ENCODE data around the gene PRAMEF2. TPM values are rescaled to one million over a fixed set of nuclear protein-coding genes. Genes with fewer than 3 reads are reported as not detected.
"Not testable (repeated sequence)": the region's sequence is repeated elsewhere in the genome, so short reads cannot be mapped to it uniquely, and the experiment has no call there.

The PRAMEF2 gene
- total RNA-seq, 4 donors from 2014 or later, result not detected

DNA sequence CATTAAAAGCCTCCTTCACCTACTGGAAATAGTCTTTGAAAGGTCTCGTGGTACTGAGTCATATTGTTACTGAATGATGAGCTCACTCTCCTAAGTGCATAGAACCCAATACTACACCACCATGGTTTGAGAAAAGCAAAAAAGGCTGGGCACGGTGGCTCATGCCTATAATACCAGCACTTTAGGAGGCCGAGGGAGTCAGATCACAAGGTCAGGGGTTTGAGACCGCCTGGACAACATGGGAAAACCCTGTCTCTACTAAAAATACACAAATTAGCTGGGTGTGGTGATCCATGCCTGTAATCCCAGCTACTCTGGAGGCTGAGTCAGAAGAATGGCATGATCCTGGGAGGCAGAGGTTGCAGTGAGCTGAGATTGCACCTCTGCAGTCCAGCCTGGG lies 5.1 kb upstream of the PRAMEF2 start:
- no peak for DNase-seq
- Histone ChIP-seq H3K9me3 (no peaks in the 10 kb centered on the region), H3K4me1 (no peaks in the 10 kb centered on the region), H3K4me3 (replicated peaks in 1 of 3) (no peak overlapping the region), H3K27ac (no peak overlapping the region), H3K36me3 (no peaks in the 10 kb centered on the region), H3K27me3 (no peaks in the 10 kb centered on the region)
- TF ChIP-seq, protein P1, sequence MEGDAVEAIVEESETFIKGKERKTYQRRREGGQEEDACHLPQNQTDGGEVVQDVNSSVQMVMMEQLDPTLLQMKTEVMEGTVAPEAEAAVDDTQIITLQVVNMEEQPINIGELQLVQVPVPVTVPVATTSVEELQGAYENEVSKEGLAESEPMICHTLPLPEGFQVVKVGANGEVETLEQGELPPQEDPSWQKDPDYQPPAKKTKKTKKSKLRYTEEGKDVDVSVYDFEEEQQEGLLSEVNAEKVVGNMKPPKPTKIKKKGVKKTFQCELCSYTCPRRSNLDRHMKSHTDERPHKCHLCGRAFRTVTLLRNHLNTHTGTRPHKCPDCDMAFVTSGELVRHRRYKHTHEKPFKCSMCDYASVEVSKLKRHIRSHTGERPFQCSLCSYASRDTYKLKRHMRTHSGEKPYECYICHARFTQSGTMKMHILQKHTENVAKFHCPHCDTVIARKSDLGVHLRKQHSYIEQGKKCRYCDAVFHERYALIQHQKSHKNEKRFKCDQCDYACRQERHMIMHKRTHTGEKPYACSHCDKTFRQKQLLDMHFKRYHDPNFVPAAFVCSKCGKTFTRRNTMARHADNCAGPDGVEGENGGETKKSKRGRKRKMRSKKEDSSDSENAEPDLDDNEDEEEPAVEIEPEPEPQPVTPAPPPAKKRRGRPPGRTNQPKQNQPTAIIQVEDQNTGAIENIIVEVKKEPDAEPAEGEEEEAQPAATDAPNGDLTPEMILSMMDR (IDR thresholded peaks at IDR 0.05), result no peak
- TF ChIP-seq POLR2A (IDR thresholded peaks at IDR 0.05), result no peak
- intact Hi-C loops (cut with DNase I), result no loop called here
- WGBS, 2 donors, result 71 to 83% methylated on average over 4 of the region's 4 CpGs

DNA sequence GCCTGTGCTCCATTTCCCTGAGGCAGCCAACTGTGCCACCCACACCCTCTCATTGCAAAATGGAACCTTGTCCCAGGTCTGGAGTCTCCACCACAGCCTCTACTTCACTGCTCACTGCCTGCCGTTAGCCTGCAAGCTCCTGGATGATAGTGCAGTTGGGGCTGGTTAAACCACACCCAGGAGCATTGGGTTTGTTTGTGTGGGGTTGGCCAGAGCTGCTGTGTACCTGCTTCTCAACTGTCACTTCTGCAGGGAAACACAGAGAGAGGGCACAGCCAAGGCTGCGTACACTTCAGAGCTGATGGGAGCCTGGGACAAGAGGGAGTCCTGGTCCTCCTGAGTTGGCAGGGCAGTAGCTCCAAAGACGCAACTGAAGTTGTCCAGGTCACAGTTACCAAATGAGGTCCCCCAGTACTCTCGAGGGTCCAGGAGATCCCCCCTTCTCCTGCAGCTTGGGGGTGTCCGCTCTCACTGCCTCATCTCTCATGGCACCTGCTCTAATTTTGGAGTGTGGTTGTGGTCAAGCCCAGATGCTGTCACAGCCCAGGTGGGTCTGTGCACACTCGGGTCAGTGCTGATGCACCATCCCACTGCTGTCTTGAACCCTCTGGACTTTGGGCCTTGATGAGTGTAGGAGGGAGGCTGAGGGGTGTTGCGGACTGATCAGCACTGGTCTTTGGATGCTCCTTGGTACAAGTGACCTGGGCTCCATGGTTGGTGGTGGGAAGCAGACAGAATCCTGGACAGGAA lies 6.4 kb downstream of the PRAMEF2 start:
- H3K27me3 ChIP-seq; H3K4me3 ChIP-seq (replicated peaks in 1 of 3); H3K27ac ChIP-seq; H3K36me3 ChIP-seq; H3K9me3 ChIP-seq; intact Hi-C loops (cut with DNase I); DNase-seq; H3K4me1 ChIP-seq: not testable (repeated sequence)
- 100% methylated on average over 1 of the region's 7 CpGs; no CpG with 5 or more reads in 1 of the 2 donors for WGBS, 2 donors

DNA sequence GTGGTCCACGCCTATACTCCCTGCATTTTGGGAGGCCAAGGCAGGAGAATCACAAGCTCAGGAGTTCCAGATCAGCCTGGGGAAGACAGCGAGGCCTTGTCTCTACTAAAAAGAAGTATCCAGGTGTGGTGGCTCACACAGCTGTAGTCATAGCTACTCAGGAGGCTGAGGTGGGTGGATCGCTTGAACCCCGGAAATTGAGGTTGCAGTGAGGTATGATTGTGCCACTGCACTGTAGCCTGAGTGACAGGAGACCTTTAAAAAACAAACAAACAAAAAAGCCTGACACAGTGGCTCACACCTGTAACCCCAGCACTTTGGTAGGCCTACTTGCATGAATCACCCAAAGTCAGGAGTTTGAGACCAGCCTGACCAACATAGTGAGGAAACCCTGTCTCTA lies 21.6 kb downstream of the PRAMEF2 start:
- H3K27me3 ChIP-seq; H3K27ac ChIP-seq; intact Hi-C loops (cut with DNase I); H3K4me1 ChIP-seq; H3K36me3 ChIP-seq; H3K9me3 ChIP-seq; H3K4me3 ChIP-seq (replicated peaks in 1 of 3); DNase-seq: not testable (repeated sequence)
- 94 to 97% methylated on average over 3 to 4 of the region's 4 CpGs for WGBS, 2 donors

DNA sequence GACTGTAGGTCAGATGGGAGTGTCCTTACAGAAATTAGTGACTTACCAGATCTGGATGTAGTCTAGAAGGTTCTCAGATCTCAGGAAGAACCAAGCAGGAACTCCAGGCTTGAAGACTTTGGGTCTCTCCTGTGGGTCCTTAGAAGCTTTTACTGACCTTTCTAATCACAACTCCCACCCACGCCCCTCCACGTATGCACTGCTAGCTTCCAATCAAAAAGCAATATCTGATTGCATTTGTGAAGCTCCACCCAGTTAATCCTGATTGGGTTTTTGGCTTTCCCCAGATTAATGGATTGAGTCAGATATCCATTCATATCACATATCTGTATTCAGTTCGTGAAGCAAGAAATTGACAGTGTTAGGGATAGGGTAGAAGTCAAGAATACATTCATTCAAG lies 29.2 kb downstream of the PRAMEF2 start, which contains the start of gene PRAMEF4:
Gene PRAMEF4, minus strand, starts transcription at position 101 of the 400 bp plus-strand sequence. CDS start 2,807 bp downstream, outside the sequence.
- H3K36me3 ChIP-seq; intact Hi-C loops (cut with DNase I); H3K27me3 ChIP-seq; H3K27ac ChIP-seq; H3K9me3 ChIP-seq; H3K4me3 ChIP-seq (replicated peaks in 1 of 3); H3K4me1 ChIP-seq; DNase-seq: not testable (repeated sequence)
- 91 to 93% methylated on average over 3 of the region's 3 CpGs for WGBS, 2 donors

DNA sequence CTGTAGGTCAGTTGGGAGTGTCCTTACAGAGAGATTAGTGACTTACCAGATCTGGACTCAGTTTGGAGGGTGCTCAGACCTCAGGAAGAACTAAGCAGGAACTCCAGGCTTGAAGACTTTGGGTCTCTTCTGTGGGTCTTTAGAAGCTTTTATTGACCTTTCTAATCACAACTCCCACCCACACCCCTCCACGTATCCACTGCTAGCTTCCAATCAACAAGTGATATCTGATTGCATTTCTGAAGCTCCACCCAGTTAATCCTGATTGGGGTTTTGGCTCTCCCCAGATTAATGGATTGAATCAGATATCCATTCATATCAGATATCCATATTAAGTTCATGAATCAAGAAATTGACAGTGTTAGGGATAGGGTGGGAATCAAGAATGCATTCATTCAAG lies 41.3 kb downstream of the PRAMEF2 start, which contains the start of gene PRAMEF10:
Gene PRAMEF10, minus strand, starts transcription at position 101 of the 400 bp plus-strand sequence. CDS start 2,423 bp downstream, outside the sequence.
- H3K4me1 ChIP-seq; H3K4me3 ChIP-seq (replicated peaks in 1 of 3); intact Hi-C loops (cut with DNase I); H3K36me3 ChIP-seq; H3K9me3 ChIP-seq; H3K27ac ChIP-seq; DNase-seq; H3K27me3 ChIP-seq: not testable (repeated sequence)
- WGBS, 2 donors, result no CpG with 5 or more reads among the region's 1 CpG

DNA sequence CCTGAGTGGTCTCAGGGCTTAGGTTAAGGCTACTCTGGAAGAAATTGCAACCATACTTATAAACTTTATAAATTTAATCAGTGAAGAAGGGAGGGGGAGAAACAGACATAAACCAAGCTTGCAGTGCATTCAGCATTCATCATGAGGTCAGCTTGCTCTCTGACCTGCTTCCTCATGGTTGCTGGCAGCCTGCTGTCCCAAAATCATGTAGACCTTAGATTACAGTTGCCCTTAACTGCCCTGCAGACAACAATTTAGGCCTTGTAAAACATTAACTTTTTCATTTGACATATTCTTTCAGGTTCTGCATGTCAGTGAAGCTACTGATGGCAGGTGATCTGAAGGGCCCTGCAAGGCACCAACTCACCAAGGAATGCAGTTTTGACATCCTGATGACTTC lies 42.3 kb downstream of the PRAMEF2 start:
- intact Hi-C loops (cut with DNase I); H3K4me3 ChIP-seq (replicated peaks in 1 of 3); H3K36me3 ChIP-seq; H3K4me1 ChIP-seq; H3K27me3 ChIP-seq; H3K9me3 ChIP-seq; DNase-seq; H3K27ac ChIP-seq: not testable (repeated sequence)

DNA sequence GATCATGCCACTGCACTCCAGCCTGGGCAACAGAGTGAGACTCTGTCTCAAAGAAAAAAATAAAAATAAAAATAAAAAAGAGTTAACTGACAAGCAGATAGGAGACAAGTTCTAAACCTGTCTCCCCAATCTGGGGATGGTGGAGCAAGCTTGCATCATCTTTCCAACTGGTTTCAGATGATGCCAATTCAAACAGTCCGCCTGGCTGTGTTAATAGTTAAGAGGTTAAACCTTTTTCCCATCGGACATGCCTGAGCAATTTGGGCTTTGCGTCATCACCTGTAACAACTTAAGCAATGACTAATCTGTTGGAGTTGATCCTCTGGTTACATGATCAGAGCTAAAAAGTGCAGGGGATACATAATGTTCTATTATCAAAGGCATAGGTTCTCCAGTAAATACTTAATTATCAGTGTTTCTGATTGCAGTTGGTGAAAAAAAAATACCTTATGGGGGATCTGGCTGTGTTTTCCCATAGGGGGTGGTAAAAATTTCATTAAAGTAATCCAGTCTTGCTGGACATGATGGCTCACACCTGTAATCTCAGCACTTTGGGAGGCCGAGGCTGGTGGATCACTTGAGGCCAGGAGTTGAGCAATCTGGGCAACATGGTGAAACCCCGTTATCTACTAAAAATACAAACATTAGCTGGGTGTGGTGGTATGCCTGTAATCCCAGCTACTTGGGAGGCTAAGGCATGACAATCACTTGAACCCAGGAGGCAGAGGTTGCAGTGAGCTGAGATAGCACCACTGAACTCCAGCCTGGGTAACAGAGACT lies 47.1 kb downstream of the PRAMEF2 start:
- peak; percentile 8 to 10 for DNase-seq

More for the DNA sequence above, 47.1 kb downstream of the PRAMEF2 start:
- intact Hi-C loops (cut with DNase I); H3K4me1 ChIP-seq; H3K4me3 ChIP-seq (replicated peaks in 1 of 3); H3K27me3 ChIP-seq; H3K9me3 ChIP-seq; H3K27ac ChIP-seq; H3K36me3 ChIP-seq: not testable (repeated sequence)
- 35 to 59% methylated on average over 2 to 3 of the region's 5 CpGs for whole genome bisulfite sequencing, 2 donors

Other genes with a start within 250 kb of the PRAMEF2 start
- 100 to 1,000 TPM; 181 to 304 (median 268) TPM for gene DHRS3, start 238.9 kb upstream of the PRAMEF2 start, total RNA-seq
- not detected for gene AADACL4, start 213.0 kb upstream of the PRAMEF2 start, total RNA-seq
- not detected for gene AADACL3, start 141.0 kb upstream of the PRAMEF2 start, total RNA-seq
- not detected for gene CFAP107, start 110.9 kb upstream of the PRAMEF2 start, total RNA-seq
- gene PRAMEF12, start 83.3 kb upstream of the PRAMEF2 start, total RNA-seq, result not detected
- gene PRAMEF1, start 65.7 kb upstream of the PRAMEF2 start, total RNA-seq, result not detected
- gene PRAMEF11, start 25.7 kb upstream of the PRAMEF2 start, total RNA-seq, result not detected
- not detected for gene HNRNPCL1, start 8.4 kb upstream of the PRAMEF2 start, total RNA-seq
- gene PRAMEF4, start 29.1 kb downstream of the PRAMEF2 start, total RNA-seq, result not detected
- not detected for gene PRAMEF10, start 41.2 kb downstream of the PRAMEF2 start, total RNA-seq
- gene PRAMEF7, start 59.5 kb downstream of the PRAMEF2 start, total RNA-seq, result not detected
- gene PRAMEF6, start 90.5 kb downstream of the PRAMEF2 start, total RNA-seq, result not detected
- gene PRAMEF27, start 199.5 kb downstream of the PRAMEF2 start, total RNA-seq, result not detected
- gene HNRNPCL3, start 203.7 kb downstream of the PRAMEF2 start, total RNA-seq, result not detected
- gene PRAMEF25, start 213.7 kb downstream of the PRAMEF2 start, total RNA-seq, result not detected

Data from thyroid gland (tissue), 4 donors.